H4 (cell line): Measurements from ENCODE around the gene SAG. TPM values are rescaled to one million over a fixed set of nuclear protein-coding genes. Genes with fewer than 3 reads are reported as not detected.
"Not testable (repeated sequence)": the region's sequence is repeated elsewhere in the genome, so short reads cannot be mapped to it uniquely, and the experiment has no call there.

Experiments
- DNase-seq: peaks from one replicate; pipeline ENCODE4 v3.0.0-alpha.2; 2015; ENCODE audit warnings: low spot score
- total RNA-seq: library from RNA; depleted of rRNA; stranded (reverse); fragments of >200 nt; shearing (Covaris generic); gene quantifications from 2 replicates; pipeline ENCODE4 v1.2.3, GENCODE V29; 2014

Gene SAG
- total RNA-seq, 1 experiment from 2014 or later = not detected

GRCh38 chr2:233331536-233331935, 23.9 kb downstream of the SAG start:
- no peak for DNase-seq

DNA sequence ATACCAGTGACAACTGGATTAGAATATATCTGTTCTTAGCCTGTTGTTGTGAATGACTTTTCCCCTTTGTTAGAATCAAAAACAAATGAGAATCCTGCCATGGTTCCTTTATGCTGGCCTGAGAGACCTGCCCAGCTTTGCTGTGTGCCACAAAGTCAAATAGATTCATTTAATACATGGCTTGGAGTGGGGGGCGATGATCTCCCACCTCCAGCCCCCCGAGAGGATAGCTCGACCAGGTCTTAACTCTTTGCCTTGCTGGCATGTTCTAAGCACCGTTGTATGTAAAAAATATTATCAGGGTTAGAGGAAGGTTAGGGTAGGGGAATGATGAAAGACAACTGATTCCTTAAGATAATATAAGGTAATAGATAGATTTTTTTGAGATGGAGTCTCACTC, 24.5 kb downstream of the SAG start:
- no peak for DNase-seq

- no peak for DNase-seq
These were observed 27.3 kb downstream of the SAG start for GRCh38 chr2:233334915-233335314.

DNA sequence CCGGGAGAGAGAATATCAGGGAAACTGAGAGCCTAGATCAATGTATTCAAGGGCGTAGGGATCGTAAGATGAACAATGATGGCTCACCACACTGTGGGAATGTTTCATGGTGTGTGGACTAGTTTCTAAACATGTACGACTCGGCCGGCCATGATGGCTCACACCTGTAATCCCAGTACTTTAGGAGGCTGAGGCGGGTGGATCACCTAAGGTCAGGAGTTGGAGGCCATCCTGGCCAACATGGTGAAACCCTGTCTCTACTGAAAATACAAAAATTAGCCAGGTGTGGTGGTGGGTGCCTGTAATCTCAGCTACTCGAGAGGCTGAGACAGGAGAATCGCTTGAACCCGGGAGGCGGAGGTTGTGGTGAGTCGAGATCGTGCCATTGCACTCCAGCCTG, 28.5 kb downstream of the SAG start:
- not testable (repeated sequence) for DNase-seq

GRCh38 chr2:233336541-233336940, 28.9 kb downstream of the SAG start:
- DNase-seq = no peak

DNA sequence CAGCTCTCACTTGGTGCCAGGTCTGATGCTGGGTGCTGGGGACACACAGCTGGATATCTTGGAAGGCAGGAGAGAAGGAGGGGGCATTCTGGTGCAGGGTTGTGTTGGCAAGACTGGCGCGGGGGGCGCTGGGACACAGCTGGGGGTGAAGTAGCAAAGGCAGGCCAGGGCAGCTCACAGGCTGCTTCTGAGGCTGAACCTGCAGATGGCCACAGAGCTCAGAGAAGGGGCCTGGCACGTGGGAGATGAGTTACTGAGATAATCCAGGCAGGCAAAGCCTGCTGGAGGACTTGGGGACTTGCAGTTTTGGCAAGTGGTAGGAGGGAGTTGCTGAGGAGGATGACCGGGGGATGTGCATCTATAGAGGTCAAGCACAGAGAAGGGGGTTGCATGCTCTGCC, 30.4 kb downstream of the SAG start:
- no peak for DNase-seq

DNA sequence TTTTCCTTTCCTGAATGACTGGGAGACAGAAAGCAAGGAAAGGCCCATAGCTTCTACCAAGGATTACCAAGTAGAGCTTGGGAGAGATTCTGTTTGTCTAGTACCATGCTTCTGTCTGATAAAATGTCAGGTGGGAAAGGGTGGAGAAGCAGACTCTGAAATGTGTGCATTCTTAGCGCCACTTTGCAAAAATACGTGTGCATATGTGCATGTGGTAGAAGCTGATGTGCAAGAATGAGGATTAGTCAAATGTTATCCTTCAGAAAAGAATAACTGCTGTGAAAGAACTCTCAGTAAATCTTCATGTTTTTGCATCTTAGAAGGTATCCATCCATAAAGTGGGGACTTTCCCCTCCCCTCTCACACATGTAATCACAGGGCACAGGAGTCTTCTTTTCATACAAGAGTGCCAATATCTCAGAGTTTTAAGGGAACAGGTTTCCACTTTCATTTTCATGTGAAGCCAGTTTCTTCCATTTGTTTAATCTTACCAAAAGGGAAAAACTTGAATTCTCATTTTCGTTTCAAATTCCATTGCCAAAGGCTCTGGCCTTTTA, 31.3 kb downstream of the SAG start:
- DNase-seq = no peak

DNA sequence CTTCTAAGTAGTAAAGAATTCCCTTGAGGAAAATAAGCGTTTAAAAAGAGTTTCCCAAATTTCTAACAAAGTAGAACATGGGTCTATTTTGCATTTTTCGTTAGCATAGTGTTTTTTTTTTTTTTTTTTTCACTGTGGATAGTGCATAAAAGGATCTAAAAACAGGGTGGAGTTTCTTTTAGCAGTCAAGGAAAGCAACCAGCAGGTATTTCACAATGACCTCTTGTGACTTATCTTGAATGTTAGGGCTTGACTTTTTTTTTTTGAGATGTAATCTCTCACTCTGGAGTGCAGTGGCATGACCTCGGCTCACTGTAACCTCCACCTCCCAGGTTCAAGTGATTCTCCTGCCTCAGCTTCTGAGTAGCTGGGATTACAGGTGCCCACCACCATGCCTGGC, 31.8 kb downstream of the SAG start:
- no peak for DNase-seq

DNA sequence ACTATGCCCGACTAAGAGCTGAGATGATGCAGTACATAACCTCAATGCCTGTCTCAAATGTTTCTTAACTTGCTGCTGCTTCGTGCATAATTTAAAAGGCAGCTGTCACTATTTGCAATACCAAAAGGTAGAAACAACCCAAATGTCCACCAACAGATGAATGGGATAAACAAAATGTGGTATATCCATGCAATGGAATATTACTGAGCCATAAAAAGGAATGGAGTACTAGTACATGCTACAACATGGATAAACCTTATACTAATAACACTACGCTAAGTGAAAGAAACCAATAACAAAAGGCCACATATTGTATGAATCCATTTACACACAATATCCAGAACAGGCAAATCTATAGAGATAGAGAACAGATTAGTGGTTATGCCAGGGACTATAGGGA, 33.7 kb downstream of the SAG start:
- no peak for DNase-seq

- no peak for DNase-seq
These were observed 34.7 kb downstream of the SAG start for GRCh38 chr2:233342301-233342700.

DNA sequence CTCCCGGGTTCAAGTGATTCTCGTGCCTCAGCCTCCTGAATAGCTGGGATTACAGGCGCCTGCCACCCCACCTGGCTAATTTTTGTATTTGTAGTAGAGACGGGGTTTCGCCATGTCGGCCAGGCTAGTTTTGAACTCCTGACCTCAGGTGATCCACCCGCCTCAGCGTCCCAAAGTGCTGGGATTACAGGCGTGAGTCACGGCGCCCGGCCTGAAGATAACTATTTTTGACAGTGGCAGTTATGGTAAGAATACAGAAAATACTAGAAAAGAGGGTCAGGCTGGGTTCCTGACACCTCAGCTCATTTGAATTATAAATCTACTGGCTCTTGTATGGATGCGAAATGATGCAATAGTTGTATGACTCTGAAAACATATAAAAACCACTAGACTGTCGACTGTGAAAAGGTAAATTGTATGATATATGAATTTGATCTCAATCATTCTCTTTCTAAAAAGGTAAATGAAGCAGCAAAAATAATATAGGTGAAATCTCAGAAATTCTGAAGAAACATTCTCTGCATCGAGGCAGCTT, 35.6 kb downstream of the SAG start:
- no peak for DNase-seq

DNA sequence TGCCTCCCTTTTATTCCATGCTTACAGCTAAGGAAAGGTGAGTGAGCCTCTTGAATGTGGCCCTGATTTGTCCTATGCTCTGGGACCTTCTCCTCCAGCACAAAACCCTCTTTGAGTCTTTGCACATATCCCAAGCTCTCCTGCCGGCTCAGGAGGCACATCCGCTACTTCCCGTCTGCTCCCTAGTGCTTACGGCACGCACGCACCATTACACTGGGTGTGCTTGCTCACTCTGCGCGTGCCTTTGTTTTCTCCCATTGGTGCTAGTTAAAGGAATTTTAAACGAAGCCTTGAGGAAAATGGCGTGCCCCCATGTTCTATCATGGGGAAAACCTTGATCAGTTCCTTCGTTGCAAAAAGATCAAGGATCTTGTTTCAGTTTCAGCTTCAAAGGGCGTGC, 38.8 kb downstream of the SAG start:
- DNase-seq = no peak

DNA sequence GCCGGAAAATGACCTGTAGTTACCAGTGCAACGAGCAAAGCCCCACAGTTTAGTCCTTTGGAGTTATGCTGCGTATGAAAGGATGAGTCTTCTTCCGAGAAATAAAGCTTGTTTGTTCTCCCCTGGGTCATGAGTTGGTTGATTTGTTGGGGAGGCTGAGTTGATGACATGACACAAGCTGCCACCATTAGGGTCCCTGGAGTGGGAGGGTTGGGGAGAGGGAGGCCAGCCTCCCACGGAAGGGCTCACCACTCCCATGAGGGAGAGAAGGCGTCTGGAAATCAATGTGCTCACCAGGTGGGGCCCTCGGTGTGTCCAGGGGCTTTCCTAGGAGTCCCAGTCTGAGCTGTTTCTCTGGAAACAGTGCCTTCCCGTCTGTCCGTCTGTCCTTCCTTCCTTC, 39.3 kb downstream of the SAG start:
- DNase-seq = no peak

- DNase-seq = no peak
These were observed 41.7 kb downstream of the SAG start for GRCh38 chr2:233349005-233349998.

- peak; percentile 93 for DNase-seq
These were observed 43.1 kb downstream of the SAG start for GRCh38 chr2:233350708-233351107.

GRCh38 chr2:233351423-233351822, 43.8 kb downstream of the SAG start:
- peak; percentile 51 for DNase-seq

DNA sequence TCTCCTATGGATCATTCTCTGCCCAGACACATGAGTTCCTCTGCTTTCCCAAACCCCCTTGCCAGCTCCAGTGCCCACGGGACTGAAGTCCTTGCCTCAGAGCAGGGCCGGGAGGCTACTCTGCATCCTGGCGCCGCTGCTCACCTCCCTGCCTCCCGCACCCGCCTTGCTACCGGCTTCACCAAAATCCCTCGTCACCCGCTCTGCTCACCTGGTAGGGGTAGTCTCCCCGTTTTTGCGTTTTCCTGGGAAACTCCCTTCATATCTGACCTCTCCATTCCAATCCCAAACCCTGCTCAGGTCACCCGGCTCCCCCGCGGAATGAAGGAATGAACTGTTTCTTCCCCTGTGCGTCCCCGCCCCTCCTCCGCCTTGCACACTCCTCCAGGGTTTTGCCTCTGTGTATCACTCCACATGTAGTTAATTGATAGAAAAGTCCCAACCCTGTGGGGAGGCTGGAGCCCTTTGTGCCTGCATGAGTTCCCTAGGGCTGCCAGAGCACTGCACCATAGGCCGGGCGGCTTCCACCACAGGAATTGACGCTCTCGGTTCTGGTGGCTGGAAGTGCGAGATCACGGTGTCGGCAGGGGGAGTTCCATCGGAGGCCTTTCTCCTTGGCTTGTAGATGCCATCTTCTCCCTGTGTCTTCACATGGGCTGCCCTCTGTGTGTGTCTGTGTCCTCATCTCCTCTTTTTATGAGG, 44.7 kb downstream of the SAG start:
- no peak for DNase-seq

- DNase-seq = no peak
These were observed 45.6 kb downstream of the SAG start for GRCh38 chr2:233353101-233353768.

GRCh38 chr2:233353769-233354499, 46.3 kb downstream of the SAG start, which contains the start of gene DGKD:
Gene DGKD (plus strand): TSS chr2:233354494. CDS start chr2:233354519, 25 bp downstream.
- DNase-seq = no peak

GRCh38 chr2:233354500-233354924, 46.9 kb downstream of the SAG start:
- DNase-seq = no peak
